ENCODE data around the gene STARD3NL. TPM values are rescaled to one million over a fixed set of nuclear protein-coding genes. Genes with fewer than 3 reads are reported as not detected.

STARD3NL gene
- total and polyA plus RNA-seq, 2 of the 4 experiments (the other 2 are of a cell fraction) = 51.6 to 69.7 TPM

DNA sequence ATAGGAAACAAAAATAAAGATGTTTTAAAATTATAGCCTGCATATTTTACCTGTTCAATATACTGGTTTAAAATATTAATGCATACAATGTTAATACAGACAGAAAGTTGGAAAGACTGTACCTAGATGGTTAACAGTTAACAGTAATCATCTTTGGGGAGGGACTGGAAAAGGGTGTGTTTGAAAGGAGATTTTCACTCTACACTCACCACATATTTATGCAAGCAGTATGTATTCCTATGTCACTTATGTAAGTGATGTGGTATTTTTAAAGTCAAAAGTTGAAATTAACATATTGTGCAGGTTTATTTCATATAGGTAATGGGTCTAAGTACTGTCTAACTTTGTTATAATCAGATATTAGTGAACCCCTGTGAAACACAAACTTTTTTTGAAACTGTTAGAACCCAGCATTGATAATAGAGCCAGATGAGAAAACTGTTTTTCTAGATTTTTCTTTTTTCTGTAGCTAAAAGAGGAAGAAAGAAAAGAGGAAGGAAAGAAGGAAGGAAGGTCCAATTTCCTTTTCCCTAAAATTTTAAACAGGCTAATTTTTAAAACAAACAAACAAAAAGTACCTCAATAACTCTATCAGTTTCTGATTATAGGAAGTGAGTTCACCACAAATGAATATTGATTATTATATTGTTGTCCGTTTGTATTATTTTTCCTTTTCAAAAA lies 9.0 kb upstream of the STARD3NL start:
- peaks cover 4% of the 10 kb centered on the region; the same call in 1 of the 2 replicates for H3K4me1 ChIP-seq (ENCODE audit: control insufficient read depth, insufficient read depth, low read length)
- no peak overlapping the region for H2BK20ac ChIP-seq (ENCODE audit: low read depth, low read length)
- H3K36me3 ChIP-seq (ENCODE audit: control insufficient read depth, insufficient read depth, low read length) = no peaks in the 10 kb centered on the region
- no peaks in the 10 kb centered on the region for H3K9me1 ChIP-seq (ENCODE audit: insufficient read depth, low read length)
- H3K4me3 ChIP-seq (ENCODE audit: insufficient read depth, low read depth, low read length) = no peak overlapping the region
- H2AFZ ChIP-seq (replicated peaks; ENCODE audit: low read length, poor library complexity) = no peak overlapping the region
- no peak overlapping the region for H3K18ac ChIP-seq (ENCODE audit: low read depth, low read length)
- no peak overlapping the region for H3K9ac ChIP-seq (ENCODE audit: low read depth, low read length)
- BruUV-seq (replicated peaks) = no TSS peak
- ATAC-seq (ENCODE audit: low read depth) (no peak), DNase-seq (no peak)
- no peaks in the 10 kb centered on the region for H4K20me1 ChIP-seq (ENCODE audit: insufficient read depth, low read length)
- H2BK120ac ChIP-seq (ENCODE audit: low read depth, low read length) = no peak overlapping the region
- in situ Hi-C loops (cut with MboI; ENCODE audit: low sequenced_read_pairs) (no loop called here), dilution Hi-C loops (cut with HindIII; ENCODE audit: low sequenced_read_pairs, unreplicated experiment) (no loop called here), intact Hi-C loops (cut with micrococcal nuclease) (no loop called here)
- H4K91ac ChIP-seq (ENCODE audit: insufficient read depth, low read depth, low read length) = no peak overlapping the region
- CTCF ChIA-PET = interaction anchor here (0.6 to 1.0 kb wide), 2 partner anchors 16 to 47 kb away, joined by 4 read pairs; no protein-coding TSS in a partner anchor
- H3K23ac ChIP-seq (ENCODE audit: low read depth, low read length) = no peak overlapping the region
- no peak overlapping the region for H2BK5ac ChIP-seq (ENCODE audit: low read depth, low read length, poor library complexity, severe bottlenecking)
- POLR2A ChIA-PET (ENCODE audit: unreplicated experiment) = interaction anchor here (0.6 kb wide), 1 partner anchor 8 kb away, joined by 3 read pairs; no protein-coding TSS in a partner anchor
- H3K9me3 ChIP-seq (ENCODE audit: control insufficient read depth, insufficient read depth, low read length) = no peaks in the 10 kb centered on the region
- no peak overlapping the region for H2AK5ac ChIP-seq (ENCODE audit: low read depth, low read length)
- H3K4me2 ChIP-seq (ENCODE audit: low read depth, low read length) = no peak overlapping the region
- H4K8ac ChIP-seq (ENCODE audit: low read depth in 2 of 2, low read length in 2 of 2) = no peak overlapping the region
- no peak overlapping the region for H3K27ac ChIP-seq (ENCODE audit: insufficient read depth, low read length)
- no peak overlapping the region for H2BK15ac ChIP-seq (ENCODE audit: low read depth, low read length)
- no peak overlapping the region for H3K4ac ChIP-seq (ENCODE audit: low read depth, low read length)
- no peak overlapping the region for H3K56ac ChIP-seq (ENCODE audit: extremely low read depth, insufficient read depth, low read length)
- no peaks in the 10 kb centered on the region for H3K27me3 ChIP-seq (ENCODE audit: control insufficient read depth, insufficient read depth, low read length)
- H3K79me1 ChIP-seq (ENCODE audit: low read depth in 1 of 2, low read length in 2 of 2) = no peaks in the 10 kb centered on the region
- no peak overlapping the region for H2AK9ac ChIP-seq (replicated peaks; ENCODE audit: low read depth, low read length, poor library complexity)
- H3K14ac ChIP-seq (replicated peaks; ENCODE audit: low read depth, low read length) = no peak overlapping the region
- TF ChIP-seq MXI1 (IDR thresholded peaks at IDR 0.05; ENCODE audit: borderline replicate concordance, low read depth, low read length) (no peak), POLR2A (IDR thresholded peaks at IDR 0.05; ENCODE audit: low read depth, low read length) (no peak)
- H4K5ac ChIP-seq (ENCODE audit: low read depth, low read length) = no peak overlapping the region
- WGBS, 2 experiments (ENCODE audit: extremely low coverage in 2 of 2, insufficient read length in 1 of 2) = no CpG with 5 or more reads among the region's 1 CpG

Measured in IMR-90 (cell line).